PC-9 (cell line): ENCODE results near the gene LYPD3. TPM values are rescaled to one million over a fixed set of nuclear protein-coding genes. Genes with fewer than 3 reads are reported as not detected.

ENCODE experiments used
- BruUV-seq: library from RNA; stranded (reverse); fragments of 400-500 nt; replicated peaks from 2 replicates; lab custom pipeline; 2021; lab: Mats Ljungman, UMichigan
- CTCF ChIA-PET: fragments of 300-600 bp; sonication (Branson Sonifier 250); formaldehyde crosslinking; loops from one replicate; lab custom pipeline; 2022; ENCODE audit warnings: antibody characterized with exemption; lab: Charles Lee
- POLR2A ChIA-PET: fragments of 300-600 bp; sonication (Branson Sonifier 250); formaldehyde crosslinking; loops from one replicate; lab custom pipeline; 2022; ENCODE audit warnings: antibody characterized with exemption; ENCODE audit not compliant: unreplicated experiment; lab: Charles Lee
- DNase-seq, 2 experiments: peaks; one replicate each; pipeline versions ENCODE4 v3.0.0 to v3.0.0-alpha.2; 2015 to 2022; ENCODE audit warnings: mixed read lengths in 1 of 2
- H2AFZ ChIP-seq: fragments of 200-600 bp; sonication (generic); 2 replicates; pipeline ENCODE4 v1.8.1; 2017; ENCODE audit warnings: antibody characterized with exemption
- H3F3A ChIP-seq: fragments of 200-600 bp; sonication (generic); 2 replicates; pipeline ENCODE4 v1.8.1; 2017; ENCODE audit warnings: antibody characterized with exemption, mild to moderate bottlenecking, low read depth; ENCODE audit not compliant: insufficient read depth
- H3K27ac ChIP-seq: fragments of 200-600 bp; sonication (generic); 2 replicates; pipeline ENCODE4 v1.6.1; 2016; ENCODE audit warnings: mixed run types
- H3K27me3 ChIP-seq: fragments of 200-600 bp; sonication (generic); 2 replicates; pipeline ENCODE4 v1.6.1; 2016; ENCODE audit warnings: low read depth, mixed run types; ENCODE audit not compliant: insufficient read depth
- H3K36me3 ChIP-seq: fragments of 200-600 bp; sonication (generic); 2 replicates; pipeline ENCODE4 v1.6.1; 2016; ENCODE audit warnings: low read depth, mixed run types
- H3K4me1 ChIP-seq: fragments of 200-600 bp; sonication (generic); replicated peaks from 2 replicates; pipeline ENCODE4 v1.6.1; 2016; ENCODE audit warnings: mixed run types; ENCODE audit not compliant: insufficient read depth
- H3K4me2 ChIP-seq: fragments of 200-600 bp; sonication (generic); 2 replicates; pipeline ENCODE4 v1.6.1; 2017; ENCODE audit warnings: mixed run types
- H3K4me3 ChIP-seq: fragments of 200-600 bp; sonication (generic); 2 replicates; pipeline ENCODE4 v1.6.1; 2016; ENCODE audit warnings: mixed run types
- H3K79me2 ChIP-seq: fragments of 200-600 bp; sonication (generic); 2 replicates; pipeline ENCODE4 v1.6.1; 2017; ENCODE audit warnings: low read depth, mixed run types
- H3K9me2 ChIP-seq: fragments of 200-600 bp; sonication (generic); 2 replicates; pipeline ENCODE4 v1.8.1; 2017; ENCODE audit warnings: mild to moderate bottlenecking; ENCODE audit not compliant: insufficient read depth
- H3K9me3 ChIP-seq: fragments of 200-600 bp; sonication (generic); 2 replicates; pipeline ENCODE4 v1.8.1; 2016; ENCODE audit warnings: low read depth; ENCODE audit not compliant: insufficient read depth
- H4K20me1 ChIP-seq: fragments of 200-600 bp; sonication (generic); 2 replicates; pipeline ENCODE4 v1.8.1; 2017; ENCODE audit not compliant: insufficient read depth
- EZH2 ChIP-seq: fragments of 200-600 bp; sonication (generic); IDR thresholded peaks from 2 replicates; pipeline ENCODE4 v1.8.0; 2017; ENCODE audit warnings: antibody characterized with exemption, low read depth
- intact Hi-C: fragments of 100-400 bp; cut with micrococcal nuclease; formaldehyde crosslinking; loops from one replicate; pipeline ENCODE4 v1.10.0; 2022; ENCODE audit not compliant: unreplicated experiment
- total RNA-seq: library from RNA; stranded (reverse); gene quantifications from 2 replicates; pipeline ENCODE4 v1.2.3, GENCODE V29; 2021
- TF ChIP-seq, protein P1 (sequence below): fragments of 200-600 bp; sonication (generic); conservative IDR thresholded peaks from 2 replicates; pipeline ENCODE4 v1.6.1; 2017; ENCODE audit warnings: mixed run types, antibody characterized with exemption, mild to moderate bottlenecking, moderate library complexity

LYPD3 gene
- total RNA-seq, 1 experiment from 2014 or later, result 70.8 TPM

DNA sequence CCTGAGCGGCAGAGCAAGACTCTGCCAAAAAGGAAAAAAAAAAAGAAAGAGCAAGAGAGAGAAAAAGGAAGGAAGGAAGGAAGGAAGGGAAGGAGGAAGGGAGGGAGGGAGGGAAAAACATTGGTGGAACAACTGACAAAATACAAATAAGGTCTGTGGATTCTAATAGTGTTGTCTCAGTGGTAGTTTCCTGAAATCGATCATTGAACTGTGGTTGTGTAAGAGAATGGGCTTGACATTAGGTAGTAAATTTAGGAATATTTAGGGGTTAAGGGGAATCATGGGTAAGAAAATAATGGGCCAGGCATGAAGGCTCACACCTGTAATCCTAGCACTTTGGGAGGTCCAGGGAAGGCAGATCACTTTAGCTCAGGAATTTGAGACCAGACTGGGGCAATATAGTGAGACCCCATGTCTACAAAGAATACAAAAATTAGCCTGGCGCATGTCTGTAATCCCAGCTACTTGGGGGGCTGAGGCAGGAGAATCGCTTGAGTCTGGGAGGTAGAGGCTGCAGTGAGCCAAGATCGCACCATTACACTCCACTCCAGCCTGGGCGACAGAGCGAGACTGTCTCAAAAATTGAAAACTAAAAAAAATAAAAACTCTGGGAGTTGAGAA lies 24.7 kb upstream of the LYPD3 start:
- intact Hi-C loops, result no loop called here
- Histone ChIP-seq H3K36me3 (no peaks in the 10 kb centered on the region), H3K4me3 (no peak overlapping the region), H3K4me1 (no peaks in the 10 kb centered on the region), H3K9me3 (no peaks in the 10 kb centered on the region), H3K79me2 (no peaks in the 10 kb centered on the region), H4K20me1 (no peaks in the 10 kb centered on the region), H3K4me2 (no peak overlapping the region), H3K9me2 (no peaks in the 10 kb centered on the region), H3K27me3 (no peaks in the 10 kb centered on the region), H3K27ac (no peak overlapping the region), H3F3A (0 out of 2 replicates have a peak, but pooled peaks cover 3% of the 10 kb centered on the region), H2AFZ (no peak overlapping the region)
- ChIA-PET CTCF (no interaction called here), POLR2A (no interaction called here)
- TF ChIP-seq EZH2, result no peak
- TF ChIP-seq, protein P1, sequence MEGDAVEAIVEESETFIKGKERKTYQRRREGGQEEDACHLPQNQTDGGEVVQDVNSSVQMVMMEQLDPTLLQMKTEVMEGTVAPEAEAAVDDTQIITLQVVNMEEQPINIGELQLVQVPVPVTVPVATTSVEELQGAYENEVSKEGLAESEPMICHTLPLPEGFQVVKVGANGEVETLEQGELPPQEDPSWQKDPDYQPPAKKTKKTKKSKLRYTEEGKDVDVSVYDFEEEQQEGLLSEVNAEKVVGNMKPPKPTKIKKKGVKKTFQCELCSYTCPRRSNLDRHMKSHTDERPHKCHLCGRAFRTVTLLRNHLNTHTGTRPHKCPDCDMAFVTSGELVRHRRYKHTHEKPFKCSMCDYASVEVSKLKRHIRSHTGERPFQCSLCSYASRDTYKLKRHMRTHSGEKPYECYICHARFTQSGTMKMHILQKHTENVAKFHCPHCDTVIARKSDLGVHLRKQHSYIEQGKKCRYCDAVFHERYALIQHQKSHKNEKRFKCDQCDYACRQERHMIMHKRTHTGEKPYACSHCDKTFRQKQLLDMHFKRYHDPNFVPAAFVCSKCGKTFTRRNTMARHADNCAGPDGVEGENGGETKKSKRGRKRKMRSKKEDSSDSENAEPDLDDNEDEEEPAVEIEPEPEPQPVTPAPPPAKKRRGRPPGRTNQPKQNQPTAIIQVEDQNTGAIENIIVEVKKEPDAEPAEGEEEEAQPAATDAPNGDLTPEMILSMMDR, result no peak
- no TSS peak for BruUV-seq
- DNase-seq, result no peak

DNA sequence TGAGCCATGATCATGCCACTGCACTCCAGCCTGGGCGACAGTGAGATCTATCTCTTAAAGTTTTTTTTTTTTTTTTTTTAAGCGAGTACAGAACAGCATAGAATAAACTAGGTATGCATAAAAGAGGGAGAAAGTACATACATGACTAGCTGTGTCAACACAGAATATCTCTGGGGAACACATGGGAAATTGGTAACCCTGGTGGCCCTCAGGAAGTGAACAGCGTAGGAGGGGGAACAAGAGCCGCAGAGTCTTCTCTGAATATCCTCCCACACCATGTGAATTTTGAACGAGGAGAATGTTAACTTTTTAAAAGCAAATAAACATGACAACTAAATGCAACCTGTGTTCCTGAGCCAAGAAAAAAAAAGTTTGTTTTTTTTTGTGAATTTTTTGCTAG lies 23.9 kb upstream of the LYPD3 start:
- ChIA-PET POLR2A (no interaction called here), CTCF (no interaction called here)
- Histone ChIP-seq H3K9me2 (no peaks in the 10 kb centered on the region), H3F3A (0 out of 2 replicates have a peak, but pooled peaks cover 3% of the 10 kb centered on the region), H3K79me2 (no peaks in the 10 kb centered on the region), H3K4me1 (no peaks in the 10 kb centered on the region), H3K9me3 (no peaks in the 10 kb centered on the region), H3K4me2 (no peak overlapping the region), H3K27me3 (no peaks in the 10 kb centered on the region), H3K4me3 (no peak overlapping the region), H4K20me1 (no peaks in the 10 kb centered on the region), H3K36me3 (no peaks in the 10 kb centered on the region), H3K27ac (no peak overlapping the region), H2AFZ (no peak overlapping the region)
- BruUV-seq, result no TSS peak
- DNase-seq, result no peak
- TF ChIP-seq EZH2, result no peak
- TF ChIP-seq, protein P1, result no peak
- intact Hi-C loops, result no loop called here

DNA sequence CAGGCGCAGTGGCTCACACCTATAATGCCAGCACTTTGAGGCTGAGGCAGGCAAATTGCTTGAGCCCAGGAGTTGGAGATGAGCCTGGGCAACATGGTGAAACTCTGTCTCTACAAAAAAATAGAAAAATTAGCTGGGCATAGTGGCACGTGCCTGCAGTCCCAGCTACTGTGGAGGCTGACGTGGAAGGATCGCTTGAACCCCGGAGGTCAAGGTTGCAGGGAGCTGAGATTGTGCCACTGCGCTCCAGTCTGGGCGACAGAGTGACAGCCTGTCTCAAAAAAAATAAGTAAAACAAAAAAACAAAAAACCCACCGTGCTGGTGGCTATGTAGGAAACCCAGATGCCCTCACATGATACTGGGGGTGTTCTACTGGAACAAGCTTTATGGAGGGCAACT lies 22.8 kb upstream of the LYPD3 start:
- Histone ChIP-seq H3K9me3 (no peaks in the 10 kb centered on the region), H4K20me1 (no peaks in the 10 kb centered on the region), H3K9me2 (no peaks in the 10 kb centered on the region), H3K79me2 (no peaks in the 10 kb centered on the region), H3K4me1 (no peaks in the 10 kb centered on the region), H3K27ac (no peak overlapping the region), H3F3A (peaks cover 4% of the 10 kb centered on the region; the same call in 1 of the 2 replicates), H3K36me3 (no peaks in the 10 kb centered on the region), H3K27me3 (no peaks in the 10 kb centered on the region), H3K4me2 (no peak overlapping the region), H3K4me3 (no peak overlapping the region), H2AFZ (no peak overlapping the region)
- ChIA-PET POLR2A (no interaction called here), CTCF (no interaction called here)
- intact Hi-C loops, result no loop called here
- DNase-seq, result no peak
- BruUV-seq, result no TSS peak
- TF ChIP-seq EZH2, result no peak
- TF ChIP-seq, protein P1, result no peak
